VCaP (cell line): ENCODE measurements around the gene EIF1.

Experiments used
- H3K27ac ChIP-seq: fragments of 450-650 bp; 2 replicates; pipeline ENCODE4 v1.5.1; 2017
- CTCF ChIP-seq: fragments of 450-650 bp; conservative IDR thresholded peaks from 2 replicates; pipeline ENCODE4 v1.5.1; 2017; ENCODE audit warnings: mild to moderate bottlenecking, moderate library complexity

EIF1 gene

GRCh38 chr17:41723801-41724475, 35.3 kb downstream of the EIF1 start:
- H3K27ac ChIP-seq: no peak overlapping the region
- TF ChIP-seq CTCF: no peak

GRCh38 chr17:41724476-41725050, 35.9 kb downstream of the EIF1 start:
- H3K27ac ChIP-seq: no peak overlapping the region
- TF ChIP-seq CTCF: no peak

GRCh38 chr17:41725134-41725533, 36.4 kb downstream of the EIF1 start:
- H3K27ac ChIP-seq: no peak overlapping the region
- no peak for TF ChIP-seq CTCF

GRCh38 chr17:41728056-41728455, 39.4 kb downstream of the EIF1 start:
- H3K27ac ChIP-seq: no peak overlapping the region
- no peak for TF ChIP-seq CTCF

GRCh38 chr17:41730479-41730878, 41.8 kb downstream of the EIF1 start:
- no peak for TF ChIP-seq CTCF
- H3K27ac ChIP-seq: no peak overlapping the region

- TF ChIP-seq CTCF: no peak
Measured at GRCh38 chr17:41731836-41732235, 43.2 kb downstream of the EIF1 start.

GRCh38 chr17:41733348-41734138, 44.9 kb downstream of the EIF1 start:
- peak overlapping the region; percentile 51; the same call in 1 of the 2 replicates for H3K27ac ChIP-seq
- TF ChIP-seq CTCF: no peak

More at GRCh38 chr17:41731836-41732235, 43.2 kb downstream of the EIF1 start:
- H3K27ac ChIP-seq: no peak overlapping the region
